Amniotic stem cell (primary cell): ENCODE data around the gene WNT11.
"Not testable (repeated sequence)": the region's sequence is repeated elsewhere in the genome, so short reads cannot be mapped to it uniquely, and the experiment has no call there.

ENCODE experiments used
- DNase-seq: peaks from one replicate; lab custom pipeline; 2025; lab: John Stamatoyannopoulos, UW

Gene WNT11

DNA sequence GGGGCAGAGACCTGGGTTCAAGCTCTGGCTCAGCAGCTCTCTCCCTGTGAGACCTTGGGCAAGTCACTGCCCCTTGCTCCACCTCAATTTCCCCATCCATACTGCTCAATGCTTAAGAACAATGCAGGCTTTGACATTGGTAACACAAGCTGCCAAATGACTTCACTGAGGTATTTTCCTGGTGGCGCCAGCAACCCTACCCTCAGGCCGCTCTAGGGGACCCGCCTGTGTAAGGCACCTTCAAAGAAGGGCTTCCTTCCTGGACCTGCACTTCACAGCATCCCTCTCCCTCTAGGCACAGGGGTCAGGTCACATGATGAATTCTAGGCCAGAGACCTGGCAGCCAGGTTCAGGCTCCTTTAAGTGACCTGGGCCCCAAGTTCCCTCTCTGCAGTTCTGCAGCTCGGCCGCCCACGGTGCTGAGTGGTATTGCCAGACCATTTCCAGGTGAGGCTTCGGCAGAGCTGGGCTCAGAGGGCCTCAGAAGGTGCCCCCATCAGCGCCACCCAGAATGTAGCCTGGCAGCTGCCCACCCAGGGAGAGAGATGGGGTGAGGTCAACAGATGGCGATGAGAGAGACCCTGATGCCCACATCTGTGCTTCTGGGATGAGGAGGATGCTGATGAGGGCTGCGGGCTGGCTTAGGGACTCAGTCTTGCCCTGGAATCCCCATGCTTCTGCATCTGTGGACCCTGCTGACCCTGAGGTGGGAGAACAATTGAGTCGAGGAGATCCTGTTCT, 4.5 kb downstream of the WNT11 start:
- no peak for DNase-seq

DNA sequence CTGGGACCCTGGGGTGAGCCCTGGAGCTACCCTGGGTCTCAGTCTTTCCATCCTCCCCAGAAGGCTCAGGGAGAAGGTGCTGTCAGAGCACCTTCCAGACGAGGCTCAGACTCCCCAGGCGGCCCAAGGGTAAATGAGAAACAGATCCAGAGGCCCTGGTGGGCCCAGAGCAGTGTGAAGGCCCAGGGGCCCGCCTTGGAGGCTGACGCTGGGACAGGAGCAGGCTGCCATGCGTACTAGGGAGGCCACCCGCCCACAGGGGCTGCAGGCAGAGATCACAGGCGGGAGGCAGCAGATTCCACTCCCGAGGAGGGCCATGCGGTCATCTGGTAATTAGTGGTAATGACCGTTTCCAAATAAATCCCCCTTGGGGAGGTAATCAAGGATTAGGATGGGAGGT, 5.2 kb downstream of the WNT11 start:
- DNase-seq, result no peak

DNA sequence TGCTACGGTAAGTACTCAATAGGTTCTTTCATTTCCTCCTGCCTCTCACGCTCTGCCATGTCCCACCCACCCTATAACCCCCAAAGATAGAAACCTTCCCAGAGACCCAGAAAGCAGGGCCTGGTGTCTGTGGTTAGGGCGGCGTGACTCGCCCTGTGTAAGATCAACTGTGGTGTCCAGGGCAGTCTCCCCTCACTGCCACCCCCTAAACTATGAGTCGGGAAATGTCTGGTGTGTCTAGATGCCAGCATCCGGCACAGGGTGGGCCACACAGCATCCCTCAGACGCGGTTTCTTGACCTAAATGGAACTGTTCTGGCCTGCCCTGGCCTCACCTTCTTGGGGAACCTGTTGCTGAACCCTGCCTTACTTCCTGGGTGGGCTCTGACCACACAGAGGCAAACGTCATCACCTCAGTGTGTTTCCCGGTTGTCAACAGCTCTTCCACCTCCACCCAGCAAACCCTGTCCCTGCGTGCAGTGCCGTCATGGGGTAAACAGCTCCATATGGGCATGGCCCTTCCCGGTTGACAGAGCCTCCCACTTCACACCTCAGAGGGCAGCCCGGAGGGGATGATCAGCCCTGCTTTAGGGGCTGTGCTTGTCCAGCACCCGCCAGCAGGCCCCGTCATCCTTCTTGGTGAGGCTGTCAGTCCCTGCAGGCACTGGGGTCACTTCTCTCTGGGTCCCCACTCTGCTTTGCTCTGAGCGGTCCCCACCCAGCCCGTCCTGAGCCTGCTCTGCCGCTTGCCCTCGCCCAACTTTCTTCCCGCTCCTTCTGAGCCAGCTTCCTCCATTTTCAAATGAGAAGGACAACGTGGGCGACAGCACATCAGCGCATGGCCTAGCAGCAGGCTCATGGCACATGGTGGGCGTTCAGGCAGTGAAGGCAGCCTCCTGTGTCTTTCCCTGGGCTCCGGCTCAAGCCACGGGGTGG, 6.0 kb downstream of the WNT11 start:
- no peak for DNase-seq

DNA sequence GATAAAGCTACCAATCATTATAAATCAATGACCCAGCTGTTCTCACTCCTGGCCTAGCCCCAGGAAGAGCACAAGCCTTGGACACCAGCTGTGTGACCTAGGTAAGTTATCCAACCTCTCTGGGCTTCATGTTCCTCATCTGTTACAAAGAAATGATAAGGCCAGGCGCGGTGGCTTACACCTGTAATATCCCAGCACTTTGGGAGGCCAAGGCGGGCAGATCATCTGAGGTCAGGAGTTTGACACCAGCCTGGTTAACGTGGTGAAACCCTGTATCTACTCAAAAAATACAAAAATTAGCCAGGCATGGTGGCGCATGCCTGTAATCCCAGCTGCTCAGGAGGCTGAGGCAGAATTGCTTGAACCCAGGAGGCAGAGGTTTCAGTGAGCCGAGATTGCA, 7.6 kb downstream of the WNT11 start:
- DNase-seq, result not testable (repeated sequence)

DNA sequence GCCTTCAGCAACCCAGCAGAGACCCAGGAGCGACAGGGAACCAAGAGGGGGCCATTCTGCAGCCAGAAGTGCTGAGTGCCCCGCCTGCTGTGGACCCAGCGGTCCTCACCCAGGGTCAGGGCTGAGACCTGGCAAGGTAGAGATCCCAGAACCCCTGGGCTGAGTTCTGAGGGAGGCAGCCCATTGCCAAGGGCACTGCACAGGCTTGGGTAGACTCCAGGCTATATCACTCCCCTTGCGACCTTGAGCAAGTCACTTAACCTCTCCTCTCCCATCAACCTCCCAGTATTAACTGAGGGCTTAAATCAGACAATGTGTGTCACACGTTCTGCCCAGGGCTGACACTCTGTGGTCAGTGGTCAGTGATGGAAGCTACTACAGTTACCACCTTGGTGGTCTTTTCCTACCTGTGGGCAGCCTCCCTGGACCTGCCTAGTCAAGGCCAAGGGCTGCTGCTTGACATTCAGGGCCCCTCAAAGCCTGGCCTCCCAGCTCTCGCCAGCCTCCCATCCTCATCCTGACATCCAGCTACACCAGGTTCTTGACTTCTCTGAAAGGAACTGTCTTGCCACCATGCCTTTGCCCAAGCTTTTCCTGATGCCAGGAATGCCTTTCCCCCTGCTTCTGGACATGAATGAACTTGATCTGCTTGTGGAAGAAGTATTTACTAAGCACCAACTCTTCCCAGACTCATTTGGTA, 8.2 kb downstream of the WNT11 start:
- no peak for DNase-seq

DNA sequence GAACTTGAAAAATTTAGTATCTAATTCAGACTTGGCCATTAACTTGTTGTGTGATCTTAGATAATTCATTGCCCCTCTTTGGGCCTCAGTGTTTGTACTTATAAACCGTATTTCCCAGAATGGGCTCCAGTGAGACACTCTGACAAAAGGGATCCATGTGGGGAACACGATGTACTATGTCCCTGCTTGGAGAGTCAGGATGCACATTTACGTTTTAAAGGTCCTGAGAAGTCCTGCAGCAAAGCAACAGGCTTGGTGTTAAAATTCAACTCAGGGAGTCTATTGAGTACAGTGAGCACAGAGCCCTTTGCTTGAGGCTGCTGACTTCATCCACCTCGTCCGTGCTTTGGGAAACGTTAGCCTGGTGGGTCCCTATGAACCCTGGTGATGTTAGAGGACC, 9.0 kb downstream of the WNT11 start:
- no peak for DNase-seq

DNA sequence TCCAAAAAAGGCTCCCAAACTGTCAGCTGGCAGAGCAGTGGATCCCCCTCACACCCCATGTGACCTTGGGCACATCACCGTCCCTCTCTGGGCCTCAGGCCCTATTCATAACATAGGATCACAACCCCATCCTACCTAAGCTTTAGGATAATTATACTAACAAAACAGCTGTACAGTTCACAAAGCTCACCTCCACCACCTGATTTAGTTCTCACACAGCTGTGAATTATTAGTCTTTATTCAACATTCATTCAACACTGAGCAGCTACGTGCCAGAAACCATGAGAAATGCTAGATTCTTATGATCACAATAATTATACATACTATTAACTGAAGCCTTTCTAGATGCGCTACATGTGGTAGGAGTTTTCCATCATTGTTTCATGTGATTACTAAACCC, 9.5 kb downstream of the WNT11 start:
- DNase-seq, result no peak

DNA sequence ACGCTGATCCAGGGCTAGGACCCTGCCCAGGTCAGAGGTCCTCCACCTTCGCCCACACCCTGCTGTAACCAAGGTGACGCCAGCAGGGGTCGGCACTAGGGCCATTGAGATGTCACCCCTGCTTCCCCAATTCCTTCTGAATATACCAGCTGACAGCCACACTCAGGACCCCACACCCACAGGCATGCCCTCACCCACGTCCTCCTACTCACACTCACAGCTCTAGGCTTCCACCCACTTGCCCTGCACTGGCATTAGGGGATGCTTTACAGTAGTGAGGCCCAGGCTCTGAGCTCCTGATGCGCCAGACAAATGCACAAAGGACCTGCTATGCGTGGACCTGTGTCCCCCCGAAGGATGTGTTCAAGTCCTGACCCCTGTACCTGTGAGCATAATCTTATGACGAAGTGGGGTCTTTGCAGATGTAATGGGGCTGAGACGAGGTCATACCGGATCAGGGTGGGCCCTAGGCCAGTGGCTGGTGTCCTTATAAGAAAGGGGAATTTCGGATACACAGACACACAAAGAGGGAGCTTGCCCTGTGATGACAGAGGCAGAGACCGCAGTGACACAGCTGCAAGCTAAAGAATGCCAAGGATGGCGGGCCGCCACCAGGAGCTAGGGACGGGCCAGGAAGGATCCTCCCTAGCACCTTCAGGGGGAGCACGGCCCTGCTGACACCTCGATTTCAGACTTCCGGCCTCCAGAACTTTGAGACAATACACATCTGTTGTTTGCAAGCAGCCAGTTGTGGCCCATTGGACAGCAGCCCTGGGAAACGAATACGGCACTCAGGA, 11.2 kb downstream of the WNT11 start:
- no peak for DNase-seq

DNA sequence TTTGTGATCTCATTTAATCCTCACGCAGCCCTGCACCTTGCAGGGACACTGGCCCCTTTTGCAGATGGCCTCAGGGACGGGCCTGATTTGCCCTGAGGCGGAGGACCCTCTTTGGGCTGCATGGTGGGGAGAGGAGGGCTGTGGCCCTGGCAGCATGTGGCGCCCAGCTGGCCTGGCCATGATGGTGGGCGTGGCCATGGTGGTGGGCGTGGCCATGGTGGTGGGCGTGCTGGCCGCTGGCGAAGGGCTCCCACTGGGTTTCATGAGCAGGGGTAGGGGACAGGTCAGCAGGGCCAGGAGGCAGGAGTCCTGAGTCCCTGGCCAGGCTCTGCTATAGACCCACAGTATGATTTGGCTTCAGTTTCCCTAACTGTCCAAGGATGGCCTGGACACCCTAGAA, 13.1 kb downstream of the WNT11 start:
- no peak for DNase-seq

DNA sequence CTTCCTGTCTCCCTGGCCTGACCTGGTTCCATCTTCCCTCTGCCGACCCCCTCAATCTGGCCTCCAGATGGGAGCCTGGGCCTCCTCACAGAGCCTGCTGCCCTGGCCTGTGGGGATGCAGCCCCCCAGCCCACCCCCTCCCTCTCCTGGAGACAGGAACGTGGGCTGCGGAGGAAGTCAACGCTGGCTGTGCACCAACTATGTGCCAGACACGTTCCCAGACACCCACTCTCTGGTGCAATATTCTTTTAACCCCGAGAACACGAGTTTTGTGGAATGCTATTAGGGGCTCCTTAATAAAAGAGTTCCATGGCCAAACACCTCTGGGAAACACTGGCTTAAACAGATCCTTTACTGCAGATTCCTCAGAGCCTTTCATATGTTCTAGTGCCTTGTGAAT, 15.9 kb downstream of the WNT11 start:
- DNase-seq, result no peak

DNA sequence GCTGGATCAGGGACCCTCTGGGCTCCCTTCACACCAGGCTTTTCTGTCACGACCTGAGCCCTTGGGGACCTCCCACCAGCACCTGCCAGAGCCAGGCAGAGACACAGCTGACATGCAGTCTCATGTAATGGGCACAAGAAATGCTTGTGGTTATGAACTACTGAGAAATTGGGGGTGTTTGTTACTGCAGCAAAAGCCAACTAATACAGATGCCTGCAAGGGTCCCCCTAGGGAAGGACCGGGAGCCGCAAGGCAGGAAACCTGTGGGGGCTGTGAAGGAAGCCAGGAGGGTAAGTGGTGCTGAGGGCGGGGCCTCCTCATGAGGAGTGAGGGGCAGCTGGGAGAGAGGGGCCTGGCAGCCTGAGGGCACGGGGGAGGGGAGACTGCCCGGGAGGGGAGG, 16.6 kb downstream of the WNT11 start:
- DNase-seq, result no peak

DNA sequence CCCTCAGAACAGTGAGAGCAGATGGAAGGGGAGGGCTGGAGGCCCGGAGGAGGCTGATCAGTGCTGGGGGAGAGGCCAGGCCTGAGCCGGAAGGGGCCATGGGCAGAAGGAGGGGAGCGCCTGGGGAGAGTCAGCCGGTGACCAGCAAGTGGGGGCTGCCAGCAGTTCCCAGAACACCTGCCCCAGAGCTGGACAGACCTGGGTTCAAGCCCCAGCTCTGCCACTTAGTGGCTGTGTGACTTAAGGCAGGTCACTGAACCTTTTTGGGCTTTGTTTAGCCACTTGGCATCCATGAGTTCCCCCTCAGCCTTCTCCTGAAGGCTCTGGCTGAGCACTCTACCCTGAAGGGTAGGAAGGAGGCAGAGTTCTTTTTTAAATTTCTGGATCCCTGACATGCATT, 17.4 kb downstream of the WNT11 start:
- no peak for DNase-seq

DNA sequence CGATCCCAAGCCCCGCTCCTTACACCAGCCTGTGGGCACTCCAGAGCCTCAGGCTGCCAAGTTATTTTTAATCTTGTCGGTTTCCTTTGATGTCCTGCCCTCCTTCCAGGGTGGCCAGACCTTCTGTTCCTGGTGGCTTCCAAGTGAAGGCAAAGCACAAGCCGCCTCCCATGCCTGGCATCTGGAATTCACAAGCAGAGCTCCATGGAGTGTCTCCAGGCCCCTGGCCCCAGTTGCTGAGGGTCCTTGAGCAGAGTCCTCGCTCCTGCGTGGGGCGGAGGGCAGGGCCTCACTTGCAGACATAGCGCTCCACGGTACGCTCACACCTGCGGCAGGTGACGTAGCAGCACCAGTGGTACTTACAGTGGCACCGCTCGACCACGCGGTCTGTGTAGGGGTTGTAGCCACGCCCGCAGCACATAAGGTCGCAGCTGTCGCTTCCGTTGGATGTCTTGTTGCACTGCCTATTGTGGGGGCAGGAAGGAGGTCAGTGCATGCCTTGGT, 19.5 kb downstream of the WNT11 start:
- no peak for DNase-seq

DNA sequence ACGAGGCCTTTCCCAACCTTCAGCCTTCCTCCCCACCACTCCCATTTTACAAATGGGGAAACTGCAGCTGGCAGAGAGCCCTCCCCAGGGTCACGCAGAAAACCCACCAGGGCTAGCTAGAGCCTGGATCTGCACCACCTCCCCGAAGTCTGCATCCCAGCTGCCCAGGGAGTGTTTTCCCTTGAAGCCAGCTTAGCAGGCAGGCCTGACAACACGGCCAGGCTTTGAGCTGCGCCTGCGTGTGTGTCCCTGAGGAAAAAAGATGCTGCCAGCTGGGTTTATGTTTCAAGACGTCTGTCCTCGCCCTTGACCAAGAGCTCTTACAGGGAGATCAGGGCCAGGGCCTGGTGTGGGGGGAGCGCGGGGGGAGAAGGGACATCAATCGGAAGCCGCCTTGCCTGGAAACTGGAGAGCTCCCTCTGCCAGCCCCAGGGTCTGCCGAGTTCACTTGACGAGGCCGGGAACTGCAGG, 20.3 kb downstream of the WNT11 start:
- no peak for DNase-seq

DNA sequence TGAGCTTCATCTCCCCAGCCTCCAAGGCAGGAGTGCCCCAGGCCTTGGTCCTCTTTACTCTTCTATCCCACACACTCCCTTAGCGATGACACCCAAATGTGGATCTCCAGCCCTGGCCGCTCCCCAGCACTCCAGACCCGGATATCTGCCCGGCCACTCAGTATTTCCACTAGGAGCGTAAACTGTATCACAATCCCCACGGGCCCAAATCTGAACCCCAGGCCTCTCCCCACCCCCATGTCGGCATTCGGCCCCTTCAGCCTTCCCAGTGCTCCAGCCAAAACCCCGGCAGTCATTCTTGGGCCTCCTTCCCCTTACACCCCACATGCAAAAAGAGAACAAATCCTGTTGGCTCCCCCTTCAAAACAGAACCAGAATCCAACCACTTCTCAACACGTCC, 20.8 kb downstream of the WNT11 start:
- DNase-seq, result no peak

DNA sequence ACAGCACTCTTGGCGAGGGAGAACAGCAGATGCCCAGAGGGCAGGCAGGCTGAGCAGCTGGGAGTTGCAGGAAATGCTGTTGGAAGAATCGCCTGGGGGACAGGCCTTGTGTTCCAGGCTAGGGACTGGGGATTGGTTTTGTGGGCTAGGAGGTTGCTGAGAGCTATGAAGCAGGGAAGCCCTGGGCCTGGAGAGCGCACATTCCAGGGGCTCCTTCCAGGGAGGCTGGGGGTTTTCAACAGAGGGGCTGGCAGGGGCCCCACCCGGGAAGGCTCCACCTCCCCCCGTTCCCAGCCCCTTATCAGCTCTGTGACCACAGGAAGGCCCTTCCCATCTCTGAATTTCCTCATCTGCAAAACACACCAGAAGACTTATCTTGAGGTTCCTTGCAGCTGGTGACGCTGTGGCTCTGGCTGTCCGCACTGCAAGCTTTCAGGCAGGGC, 21.7 kb downstream of the WNT11 start:
- no peak for DNase-seq

DNA sequence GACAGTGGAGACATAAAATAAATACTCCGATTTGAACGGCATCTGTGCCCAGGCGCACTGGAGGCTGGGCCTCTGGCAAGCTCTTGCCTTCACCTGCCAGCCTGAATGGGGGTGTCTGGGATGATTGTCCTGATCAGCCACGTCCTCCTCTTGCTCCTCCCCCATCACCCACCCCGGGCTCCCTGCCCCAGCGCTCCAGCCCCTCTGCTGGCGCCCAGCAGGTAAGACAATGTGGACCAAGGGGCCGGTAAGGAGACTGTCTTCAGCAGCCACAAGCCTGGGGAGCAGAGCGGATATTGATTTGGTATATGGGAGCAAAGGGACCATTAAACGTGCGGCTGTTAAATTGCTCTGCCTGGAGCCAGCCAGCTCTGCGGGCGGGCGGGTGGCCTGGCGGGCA, 24.9 kb downstream of the WNT11 start:
- DNase-seq, result no peak

DNA sequence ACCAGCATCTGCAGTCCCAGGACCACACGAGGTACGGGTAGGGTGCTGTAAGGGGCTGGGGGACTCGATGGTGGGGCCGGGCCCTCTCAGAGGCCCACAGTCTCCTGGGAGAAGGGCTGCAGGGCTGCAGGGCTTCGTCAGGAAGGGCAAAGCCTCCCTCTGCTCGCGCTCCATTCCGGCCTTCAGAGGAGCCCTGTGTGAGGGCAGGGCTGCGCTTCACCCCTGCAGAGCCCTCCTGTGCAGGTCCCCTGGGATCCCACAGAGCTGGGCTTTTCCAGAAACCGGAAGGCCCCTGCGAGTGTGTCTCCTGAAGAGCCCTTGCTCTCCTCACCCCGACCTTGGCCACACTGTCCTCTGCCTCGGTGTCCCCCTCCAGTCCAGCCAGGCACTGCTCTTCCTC, 27.2 kb downstream of the WNT11 start:
- no peak for DNase-seq

DNA sequence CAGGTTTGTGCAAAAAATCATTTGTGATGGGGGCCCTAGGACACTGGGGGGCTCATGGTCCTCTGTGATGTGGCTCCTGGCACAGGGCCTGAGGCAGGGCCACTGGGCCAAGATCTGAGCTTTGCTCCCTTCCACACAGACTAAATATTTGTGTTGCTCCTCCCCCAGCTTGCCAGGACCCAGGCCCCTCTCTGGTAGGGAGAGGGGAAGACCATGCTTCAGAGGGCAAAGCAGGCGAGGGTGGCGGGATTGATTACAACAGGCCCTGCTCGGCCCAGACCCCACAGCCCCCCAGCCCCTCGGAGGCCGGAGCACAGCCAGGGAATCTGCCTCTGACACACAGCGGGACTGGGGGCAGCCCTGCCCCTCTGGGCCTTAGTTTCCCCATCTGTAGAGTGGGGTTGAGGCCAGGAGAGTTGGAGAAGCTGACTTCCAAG, 29.0 kb downstream of the WNT11 start:
- no peak for DNase-seq

DNA sequence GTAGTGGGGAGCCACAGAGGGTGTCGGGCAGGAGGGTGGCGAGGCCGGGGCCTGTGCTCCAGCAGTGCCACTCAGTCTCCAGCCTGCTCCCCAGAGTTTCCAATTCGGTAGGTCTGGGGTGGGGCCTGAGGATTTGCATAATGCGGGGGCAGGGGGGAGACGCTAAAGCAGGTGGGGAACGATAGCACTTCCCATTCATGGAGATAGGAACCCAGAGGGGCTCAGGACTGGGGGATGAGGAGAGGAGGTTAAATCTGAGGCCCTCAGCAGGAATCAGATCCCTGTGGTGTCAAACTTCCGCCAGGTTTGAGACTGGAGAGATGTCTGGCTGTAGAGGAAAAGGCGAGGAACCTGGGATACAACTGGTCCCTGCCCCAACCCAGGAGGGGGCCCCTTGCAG, 29.8 kb downstream of the WNT11 start:
- DNase-seq, result no peak

DNA sequence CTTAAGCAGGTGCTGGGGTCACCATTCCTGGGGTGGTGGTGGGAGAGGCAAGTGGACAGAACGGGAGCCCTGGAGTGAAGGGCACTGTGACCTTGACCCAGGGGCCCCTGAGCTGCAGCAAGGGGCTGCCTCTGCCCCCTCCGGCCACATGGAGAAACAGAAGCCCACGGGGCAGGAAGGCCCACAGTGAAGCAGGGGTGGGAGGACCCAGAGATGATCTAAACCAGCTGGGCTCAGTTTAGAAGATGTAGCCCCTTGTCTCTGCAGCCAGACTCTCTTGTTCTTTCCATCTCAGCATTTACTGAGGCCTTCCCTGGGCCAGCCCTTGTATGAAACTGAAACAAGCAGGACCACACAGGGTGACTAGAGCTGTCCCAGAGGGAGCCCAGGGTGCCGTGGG, 30.5 kb downstream of the WNT11 start:
- DNase-seq, result no peak

DNA sequence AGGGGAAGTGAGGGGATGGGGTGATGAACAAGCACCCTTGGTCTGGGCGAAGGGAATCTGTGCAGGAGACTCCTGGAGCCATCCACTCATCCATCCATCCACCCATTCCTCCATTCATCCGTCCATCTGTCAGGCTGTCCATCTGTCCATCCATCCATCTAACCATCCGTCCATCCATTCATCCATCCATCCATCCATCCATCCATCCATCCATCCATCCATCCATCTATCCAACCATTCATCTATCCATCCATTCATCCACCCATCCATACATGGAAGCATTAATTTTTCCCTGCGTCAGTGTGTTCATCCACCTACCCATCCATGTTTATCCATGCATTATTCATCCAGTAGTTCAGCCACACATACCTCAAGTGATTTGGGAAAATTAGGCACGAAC, 32.0 kb downstream of the WNT11 start:
- DNase-seq, result no peak
